Suppressor macrophage (primary cell): ENCODE results near the gene ADRA2B.

Experiments used
- DNase-seq, 4 experiments: peaks; one replicate each; pipeline ENCODE4 v3.0.0-alpha.2; 2020 to 2022

Gene ADRA2B

GRCh38 chr2:96115631-96116423 lies 544 bp downstream of the ADRA2B start:
- no peak for DNase-seq

GRCh38 chr2:96114903-96115581 lies 1.3 kb downstream of the ADRA2B start:
- DNase-seq: no peak

- no peak for DNase-seq
Measured at GRCh38 chr2:96114546-96114902, 1.8 kb downstream of the ADRA2B start.

GRCh38 chr2:96113951-96114350 lies 2.4 kb downstream of the ADRA2B start:
- no peak for DNase-seq

GRCh38 chr2:96113367-96113677 lies 3.0 kb downstream of the ADRA2B start:
- DNase-seq: no peak

- DNase-seq: peak in 2 of 4 experiments; percentile 30 to 32
Measured at GRCh38 chr2:96112501-96113366, 3.6 kb downstream of the ADRA2B start.

GRCh38 chr2:96111823-96112500 lies 4.4 kb downstream of the ADRA2B start:
- no peak for DNase-seq

GRCh38 chr2:96111257-96111640 lies 5.1 kb downstream of the ADRA2B start:
- no peak for DNase-seq

- DNase-seq: no peak
Measured at GRCh38 chr2:96110621-96111256, 5.6 kb downstream of the ADRA2B start.

GRCh38 chr2:96109931-96110511 lies 6.3 kb downstream of the ADRA2B start:
- DNase-seq: no peak

- no peak for DNase-seq
Measured at GRCh38 chr2:96109361-96109680, 7.0 kb downstream of the ADRA2B start.

GRCh38 chr2:96108541-96109360 lies 7.6 kb downstream of the ADRA2B start:
- no peak for DNase-seq

- DNase-seq: no peak
Measured at GRCh38 chr2:96108151-96108540, 8.2 kb downstream of the ADRA2B start.

- DNase-seq: no peak
Measured at GRCh38 chr2:96107708-96108065, 8.7 kb downstream of the ADRA2B start.

- DNase-seq: no peak
Measured at GRCh38 chr2:96106991-96107707, 9.2 kb downstream of the ADRA2B start.

GRCh38 chr2:96105994-96106715 lies 10.2 kb downstream of the ADRA2B start:
- DNase-seq: peak in 1 of 4 experiments; percentile 0

- DNase-seq: peak in 1 of 4 experiments; percentile 2
Measured at GRCh38 chr2:96105152-96105915, 11.0 kb downstream of the ADRA2B start.

- no peak for DNase-seq
Measured at GRCh38 chr2:96104487-96104861, 11.9 kb downstream of the ADRA2B start.
